ENCODE data around the gene PKP4.
A peak's percentile ranks its signal among the peaks of the same experiment; 100 is the strongest.

GRCh38 chr2:158460632-158461297, 4.0 kb downstream of the PKP4 start:
- TF ChIP-seq CTCF (IDR thresholded peaks at IDR 0.05; ENCODE audit: poor library complexity, severe bottlenecking): peak; percentile 37
- no peak for TF ChIP-seq MXI1 (conservative IDR thresholded peaks at IDR 0.05; ENCODE audit: poor library complexity, severe bottlenecking)
- no peak for TF ChIP-seq EP300 (conservative IDR thresholded peaks at IDR 0.05; ENCODE audit: poor library complexity, severe bottlenecking)
- no peak for TF ChIP-seq POLR2AphosphoS5 (IDR thresholded peaks at IDR 0.05)
- TF ChIP-seq EZH2 (IDR thresholded peaks at IDR 0.05; ENCODE audit: borderline replicate concordance, insufficient read depth, low read length, poor library complexity, severe bottlenecking): no peak
- TF ChIP-seq RAD21 (conservative IDR thresholded peaks at IDR 0.05): peak; percentile 45
- TF ChIP-seq REST (IDR thresholded peaks at IDR 0.05; ENCODE audit: borderline replicate concordance): no peak
- TF ChIP-seq TAF1 (IDR thresholded peaks at IDR 0.05; ENCODE audit: low read depth): no peak
